HepG2 (cell line): ENCODE measurements around the gene RRBP1. TPM values are rescaled to one million over a fixed set of nuclear protein-coding genes. Genes with fewer than 3 reads are reported as not detected.
A peak's percentile ranks its signal among the peaks of the same experiment; 100 is the strongest.

Source experiments
- ATAC-seq: fragments of 200-7000 bp; cut with Tn5 transposase; 3 replicates; pipeline ENCODE4 v1.9.1; 2020; ENCODE audit warnings: mild to moderate bottlenecking, moderate library complexity
- BruUV-seq: library from RNA; stranded (reverse); fragments of 400-500 nt; replicated peaks from 2 replicates; lab custom pipeline; 2021; lab: Mats Ljungman, UMichigan
- CTCF ChIA-PET: fragments of 300-600 bp; formaldehyde crosslinking; extraction: SDS; loops from one replicate; lab custom pipeline; 2021; ENCODE audit warnings: low total read pairs, inconsistent platforms, low intra/inter-chr PET ratio; lab: Yijun Ruan, JAX
- POLR2A ChIA-PET: fragments of 350-600 bp; sonication (Branson Sonifier 250); formaldehyde crosslinking; loops from one replicate; lab custom pipeline; 2020; ENCODE audit warnings: antibody characterized with exemption, inconsistent platforms; lab: Yijun Ruan, JAX
- DNase-seq: peaks from one replicate; pipeline ENCODE4 v3.0.0-alpha.2; 2015; ENCODE audit warnings: low spot score
- FAIRE-seq: peaks from 3 replicates; lab custom pipeline; 2011; peaks lifted over from hg19 to GRCh38; lab: Jason Lieb, UNC
- H2AFZ ChIP-seq: one replicate; pipeline ENCODE4 v1.6.1; 2011; ENCODE audit warnings: low read length, inconsistent platforms
- H3K27ac ChIP-seq: fragments of 300-600 bp; 3 replicates; pipeline ENCODE4 v1.8.0; 2011; ENCODE audit warnings: mixed run types, mild to moderate bottlenecking, mixed read lengths, low read length, inconsistent platforms; ENCODE audit not compliant: insufficient read depth; ENCODE audit errors: extremely low read length
- H3K27me3 ChIP-seq, 2 experiments: fragments of 200-600 bp in 1 of 2; 2 replicates in 1 of 2; 3 replicates in 1 of 2; pipeline versions ENCODE4 v1.6.0 to v1.8.0; 2011; ENCODE audit warnings: low read length in 2 of 2, mild to moderate bottlenecking in 2 of 2, moderate library complexity in 2 of 2, inconsistent platforms in 1 of 2; ENCODE audit not compliant: insufficient read depth in 2 of 2, control insufficient read depth in 1 of 2
- H3K36me3 ChIP-seq, 2 experiments: fragments of 200-600 bp in 1 of 2; replicated peaks in 1 of 2; 2 replicates in 1 of 2; 3 replicates in 1 of 2; pipeline versions ENCODE4 v1.5.1 to v1.8.0; 2011; ENCODE audit warnings: low read length in 2 of 2, inconsistent platforms in 1 of 2; ENCODE audit not compliant: insufficient read depth in 2 of 2, control insufficient read depth in 1 of 2
- H3K4me1 ChIP-seq: 2 replicates; pipeline ENCODE4 v1.5.1; 2012; ENCODE audit warnings: low read length, inconsistent platforms; ENCODE audit not compliant: insufficient read depth
- H3K4me2 ChIP-seq: 2 replicates; pipeline ENCODE4 v1.6.0; 2011; ENCODE audit warnings: low read depth, low read length, inconsistent platforms
- H3K4me3 ChIP-seq, 3 experiments: fragments of 200-600 bp in 1 of 3; sonication (generic), shearing (Covaris generic) in 1 of 3; replicated peaks in 1 of 3; 2 replicates each; pipeline ENCODE4 v1.5.1; 2011 to 2016; ENCODE audit warnings: low read length in 3 of 3, inconsistent platforms in 2 of 3, low read depth in 2 of 3, mild to moderate bottlenecking in 2 of 3, control low read depth in 1 of 3, mixed read lengths in 1 of 3; ENCODE audit not compliant: insufficient read depth in 1 of 3
- H3K79me2 ChIP-seq: one replicate; pipeline ENCODE4 v1.6.1; 2011; ENCODE audit warnings: low read length, inconsistent platforms; ENCODE audit not compliant: insufficient read depth
- H3K9ac ChIP-seq: 2 replicates; pipeline ENCODE4 v1.6.0; 2011; ENCODE audit warnings: mild to moderate bottlenecking, low read depth, low read length, inconsistent platforms; ENCODE audit not compliant: insufficient read depth
- H3K9me3 ChIP-seq: 2 replicates; pipeline ENCODE4 v1.5.1; 2012; ENCODE audit warnings: mild to moderate bottlenecking, low read length
- H4K20me1 ChIP-seq: 2 replicates; pipeline ENCODE4 v1.6.0; 2011; ENCODE audit warnings: inconsistent platforms, mild to moderate bottlenecking, low read length, moderate library complexity; ENCODE audit not compliant: insufficient read depth
- DNMT1 ChIP-seq: sonication (generic); formaldehyde crosslinking; IDR thresholded peaks from 2 replicates; pipeline ENCODE4 v1.5.1; 2020; ENCODE audit warnings: mild to moderate bottlenecking, missing genetic modification reagents
- HES4 ChIP-seq: sonication (generic); formaldehyde crosslinking; IDR thresholded peaks from 2 replicates; pipeline ENCODE4 v1.9.0; 2021; ENCODE audit warnings: mild to moderate bottlenecking, missing genetic modification reagents, borderline replicate concordance
- MIER2 ChIP-seq: IDR thresholded peaks from 2 replicates; pipeline ENCODE4 v1.6.1; 2016; ENCODE audit warnings: missing biosample characterization, missing genetic modification reagents
- NRL ChIP-seq: sonication (generic); formaldehyde crosslinking; IDR thresholded peaks from 2 replicates; pipeline ENCODE4 v1.5.0; 2020; ENCODE audit warnings: missing genetic modification reagents, mild to moderate bottlenecking, moderate library complexity, borderline replicate concordance
- PHF8 ChIP-seq: sonication (generic); formaldehyde crosslinking; IDR thresholded peaks from 2 replicates; pipeline ENCODE4 v1.5.0; 2020; ENCODE audit warnings: missing genetic modification reagents
- RBM22 ChIP-seq: fragments of 200-400 bp; formaldehyde crosslinking; optimal IDR thresholded peaks from 2 replicates; pipeline ENCODE3; 2017; ENCODE audit warnings: mild to moderate bottlenecking, low read length, moderate library complexity
- RFX5 ChIP-seq: IDR thresholded peaks from 2 replicates; pipeline ENCODE4 v1.6.1; 2011; ENCODE audit warnings: low read depth, low read length, improper control_type of control experiment
- SMARCC2 ChIP-seq: fragments of 450-650 bp; IDR thresholded peaks from 2 replicates; pipeline ENCODE4 v1.6.1; 2017; ENCODE audit warnings: antibody characterized with exemption, mild to moderate bottlenecking
- ZNF160 ChIP-seq: sonication (generic); formaldehyde crosslinking; IDR thresholded peaks from 2 replicates; pipeline ENCODE4 v1.8.0; 2022; ENCODE audit warnings: mild to moderate bottlenecking, inconsistent platforms, missing genetic modification reagents
- ZNF350 ChIP-seq: sonication (generic); formaldehyde crosslinking; IDR thresholded peaks from 2 replicates; pipeline ENCODE4 v1.4.0; 2020; ENCODE audit warnings: mild to moderate bottlenecking, low read depth, missing genetic modification reagents, borderline replicate concordance
- ZNF670 ChIP-seq: sonication (generic); formaldehyde crosslinking; IDR thresholded peaks from 2 replicates; pipeline ENCODE4 v1.8.0; 2022; ENCODE audit warnings: mild to moderate bottlenecking, missing genetic modification reagents, borderline replicate concordance
- WGBS: methylation state at CpG from one replicate; pipeline ENCODE4 v1.1.6; 2017; ENCODE audit warnings: low lambda C conversion rate; 5-methylcytosine and 5-hydroxymethylcytosine counted together
- in situ Hi-C: cut with HindIII; loops from 2 replicates; pipeline ENCODE4 v1.10.0; 2017; ENCODE audit warnings: low pct_unique_long_range_greater_than_20kb; ENCODE audit not compliant: extremely low pct_ligation_motif_present
- intact Hi-C: fragments of 100-400 bp; cut with micrococcal nuclease; formaldehyde crosslinking; loops from one replicate; pipeline ENCODE4 v1.10.0; 2022; ENCODE audit not compliant: unreplicated experiment
- polyA plus RNA-seq, 8 experiments: library from polyadenylated mRNA; depleted of rRNA in 3 of 8; stranded (reverse) in 7 of 8; unstranded in 1 of 8; fragments of >200 nt; fragmentation: Illumina TruSeq in 4 of 8; extraction: Trizol in 4 of 8; gene quantifications; 2 replicates each; pipeline versions ENCODE4 v1.2.1 to v1.2.3, GENCODE V29; 2011 to 2016; ENCODE audit warnings: low read depth in 4 of 8, missing spikeins in 1 of 8, mixed read lengths in 1 of 8; ENCODE audit not compliant: insufficient read depth in 1 of 8
- total RNA-seq, 5 experiments: library from RNA; depleted of rRNA; stranded (reverse); fragments of >200 nt; fragmentation: Illumina TruSeq; extraction: Trizol; gene quantifications; 2 replicates each; pipeline ENCODE4 v1.2.3, GENCODE V29; 2016; ENCODE audit warnings: low read depth in 1 of 5
- TF ChIP-seq, protein P1 (sequence below): sonication (generic); formaldehyde crosslinking; IDR thresholded peaks from 2 replicates; pipeline ENCODE4 v1.5.0; 2020; ENCODE audit warnings: missing genetic modification reagents, mild to moderate bottlenecking, borderline replicate concordance

Gene RRBP1
- total and polyA plus RNA-seq, 2 of the 13 experiments (the other 11 are each of a cell fraction or from before 2014, with no cell fraction given) = 150 to 222 TPM

DNA sequence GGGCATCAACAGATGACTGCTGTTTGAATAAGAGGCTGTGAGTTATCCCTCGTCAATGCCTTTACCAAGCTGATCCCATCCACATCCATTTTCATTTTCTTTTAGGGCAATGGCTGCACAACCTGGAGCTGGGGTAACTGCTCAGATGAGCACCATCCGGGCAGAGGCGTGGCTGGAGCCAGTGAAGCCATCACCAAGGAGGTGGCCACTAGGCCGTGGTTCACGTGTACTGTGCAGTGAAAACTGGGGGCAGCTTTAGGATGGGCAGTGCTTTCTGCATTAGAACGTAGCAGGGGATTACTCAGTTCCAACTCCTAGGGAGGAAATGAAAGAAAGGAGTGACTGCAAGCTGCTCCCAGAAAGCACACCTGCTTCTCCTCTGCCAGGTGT, 51.2 kb downstream of the RRBP1 start:
- Histone ChIP-seq H3K4me2 (no peak overlapping the region), H3K9me3 (no peaks in the 10 kb centered on the region), H2AFZ (no peak overlapping the region), H3K9ac (no peak overlapping the region), H3K4me3 (no peak overlapping the region), H3K27me3 (no peaks in the 10 kb centered on the region), H3K79me2 (peaks cover 2% of the 10 kb centered on the region), H3K4me1 (peaks cover 11% of the 10 kb centered on the region), H3K36me3 (peaks cover 95 to 100% of the 10 kb centered on the region in 2 experiments), H3K27ac (no peak overlapping the region), H4K20me1 (0 out of 2 replicates have a peak, but pooled peaks cover 15% of the 10 kb centered on the region)
- ChIA-PET CTCF (no interaction called here), POLR2A (no interaction called here)
- no peak for ATAC-seq
- TF ChIP-seq PHF8 (CRISPR knock-in tag) = 0 out of 2 replicates have a peak, but pooled peaks have one; percentile 1
- no peak for TF ChIP-seq ZNF670 (CRISPR knock-in tag)
- TF ChIP-seq NRL (CRISPR knock-in tag) = 0 out of 2 replicates have a peak, but pooled peaks have one; percentile 34
- TF ChIP-seq, protein P1, sequence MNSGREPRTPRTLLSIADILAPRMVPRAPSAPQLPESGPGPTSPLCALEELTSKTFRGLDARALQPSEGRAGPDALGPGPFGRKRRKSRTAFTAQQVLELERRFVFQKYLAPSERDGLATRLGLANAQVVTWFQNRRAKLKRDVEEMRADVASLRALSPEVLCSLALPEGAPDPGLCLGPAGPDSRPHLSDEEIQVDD (CRISPR knock-in tag) = no peak
- TF ChIP-seq RFX5 = no peak
- TF ChIP-seq ZNF160 = no peak
- no peak for TF ChIP-seq MIER2 (CRISPR knock-in tag)
- TF ChIP-seq DNMT1 = 0 out of 2 replicates have a peak, but pooled peaks have one; percentile 3
- peak; percentile 2 for TF ChIP-seq RBM22
- 0 out of 2 replicates have a peak, but pooled peaks have one; percentile 31 for TF ChIP-seq HES4 (CRISPR knock-in tag)
- TF ChIP-seq ZNF350 (CRISPR knock-in tag) = 0 out of 2 replicates have a peak, but pooled peaks have one; percentile 20
- no peak for TF ChIP-seq SMARCC2
- FAIRE-seq = no peak
- in situ Hi-C loops (no loop called here), intact Hi-C loops (no loop called here)
- no peak for DNase-seq
- WGBS = 98% methylated on average over 6 of the region's 6 CpGs
- BruUV-seq = TSS peak; percentile 10
